ENCODE measurements around the gene PRKCH.

PRKCH gene

GRCh38 chr14:61421212-61421923 lies 100.0 kb downstream of the PRKCH start:
- TF ChIP-seq POLR2AphosphoS5 (IDR thresholded peaks at IDR 0.05; ENCODE audit: low read depth, low read length) (no peak), REST (IDR thresholded peaks at IDR 0.05; ENCODE audit: insufficient read depth in 1 of 2, low read depth in 2 of 2, low read length in 2 of 2) (no peak), TAF1 (IDR thresholded peaks at IDR 0.05; ENCODE audit: borderline replicate concordance, insufficient read depth, low read length) (no peak), SIN3A (IDR thresholded peaks at IDR 0.05; ENCODE audit: borderline replicate concordance, insufficient read depth, low read length) (no peak), FOXP2 (optimal IDR thresholded peaks at IDR 0.05; ENCODE audit: borderline replicate concordance, extremely low read depth, extremely low read length, insufficient read depth) (no peak)

DNA sequence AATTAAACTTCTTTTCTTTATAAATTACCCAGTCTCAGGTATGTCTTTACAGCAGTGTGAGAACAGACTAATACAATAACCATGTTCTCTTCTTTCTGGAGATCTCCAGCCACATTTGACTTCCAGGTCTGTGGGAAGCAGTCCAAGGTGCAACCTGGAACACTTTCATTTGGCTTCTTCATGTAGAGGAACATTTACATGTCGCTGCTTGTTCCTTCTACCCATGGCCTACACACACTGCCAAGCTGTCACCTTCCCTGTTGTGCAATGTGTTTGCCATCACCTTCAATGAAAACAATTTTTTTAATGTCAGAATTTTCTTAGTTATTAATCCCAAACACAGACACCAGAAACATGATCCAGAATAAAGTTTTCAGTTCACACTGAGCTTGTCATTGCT lies 104.7 kb downstream of the PRKCH start:
- TF ChIP-seq TAF1 (IDR thresholded peaks at IDR 0.05; ENCODE audit: borderline replicate concordance, insufficient read depth, low read length) (no peak), SIN3A (IDR thresholded peaks at IDR 0.05; ENCODE audit: borderline replicate concordance, insufficient read depth, low read length) (no peak), POLR2AphosphoS5 (IDR thresholded peaks at IDR 0.05; ENCODE audit: low read depth, low read length) (no peak), REST (IDR thresholded peaks at IDR 0.05; ENCODE audit: insufficient read depth in 1 of 2, low read depth in 2 of 2, low read length in 2 of 2) (no peak), FOXP2 (optimal IDR thresholded peaks at IDR 0.05; ENCODE audit: borderline replicate concordance, extremely low read depth, extremely low read length, insufficient read depth) (no peak)

- TF ChIP-seq POLR2AphosphoS5 (IDR thresholded peaks at IDR 0.05; ENCODE audit: low read depth, low read length) (no peak), SIN3A (IDR thresholded peaks at IDR 0.05; ENCODE audit: borderline replicate concordance, insufficient read depth, low read length) (no peak), FOXP2 (optimal IDR thresholded peaks at IDR 0.05; ENCODE audit: borderline replicate concordance, extremely low read depth, extremely low read length, insufficient read depth) (no peak), TAF1 (IDR thresholded peaks at IDR 0.05; ENCODE audit: borderline replicate concordance, insufficient read depth, low read length) (no peak), REST (IDR thresholded peaks at IDR 0.05; ENCODE audit: insufficient read depth in 1 of 2, low read depth in 2 of 2, low read length in 2 of 2) (no peak)
These were observed 106.9 kb downstream of the PRKCH start for GRCh38 chr14:61428261-61428660.

DNA sequence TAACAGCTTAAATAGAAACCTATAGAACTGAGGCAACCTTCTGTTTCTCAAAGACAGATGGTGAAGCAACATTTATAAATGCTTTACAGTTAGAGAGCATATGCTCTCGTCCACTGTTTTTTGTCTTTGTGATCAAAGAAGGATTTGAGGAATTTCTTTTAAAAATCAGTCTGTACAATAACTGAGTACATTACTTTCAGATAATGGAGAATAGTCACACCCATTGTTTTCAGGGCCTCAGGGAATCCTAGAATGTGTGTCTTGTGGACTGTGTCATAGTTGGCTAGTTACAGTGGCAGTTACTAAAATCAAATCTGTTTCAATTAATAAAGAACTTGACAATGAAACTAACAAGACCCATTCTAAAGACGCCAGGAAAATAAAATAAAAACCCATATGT lies 107.9 kb downstream of the PRKCH start:
- TF ChIP-seq SIN3A (IDR thresholded peaks at IDR 0.05; ENCODE audit: borderline replicate concordance, insufficient read depth, low read length) (no peak), FOXP2 (optimal IDR thresholded peaks at IDR 0.05; ENCODE audit: borderline replicate concordance, extremely low read depth, extremely low read length, insufficient read depth) (no peak), REST (IDR thresholded peaks at IDR 0.05; ENCODE audit: insufficient read depth in 1 of 2, low read depth in 2 of 2, low read length in 2 of 2) (no peak), POLR2AphosphoS5 (IDR thresholded peaks at IDR 0.05; ENCODE audit: low read depth, low read length) (no peak), TAF1 (IDR thresholded peaks at IDR 0.05; ENCODE audit: borderline replicate concordance, insufficient read depth, low read length) (no peak)
